Karpas-422 (cell line): ENCODE data around the gene ERG. TPM values are rescaled to one million over a fixed set of nuclear protein-coding genes. Genes with fewer than 3 reads are reported as not detected.

Source experiments
- DNase-seq: peaks from one replicate; pipeline ENCODE4 v3.0.0-alpha.2; 2015
- H2AFZ ChIP-seq: fragments of 200-600 bp; sonication (generic); 2 replicates; pipeline ENCODE4 v1.6.1; 2014; ENCODE audit warnings: antibody characterized with exemption, low read length, mixed read lengths
- H3K27ac ChIP-seq: fragments of 200-600 bp; sonication (generic); 2 replicates; pipeline ENCODE4 v1.5.1; 2014; ENCODE audit warnings: mild to moderate bottlenecking, low read length, moderate library complexity
- H3K27me3 ChIP-seq: fragments of 200-600 bp; sonication (generic); 2 replicates; pipeline ENCODE4 v1.6.1; 2014; ENCODE audit warnings: low read length, mixed read lengths
- H3K36me3 ChIP-seq: fragments of 200-600 bp; sonication (generic); 2 replicates; pipeline ENCODE4 v1.6.1; 2014; ENCODE audit warnings: low read length, mixed read lengths; ENCODE audit not compliant: insufficient read depth
- H3K4me1 ChIP-seq: fragments of 200-600 bp; sonication (generic); 2 replicates; pipeline ENCODE4 v1.6.1; 2014; ENCODE audit warnings: mild to moderate bottlenecking, low read length, mixed read lengths
- H3K4me2 ChIP-seq: fragments of 200-600 bp; sonication (generic); 2 replicates; pipeline ENCODE4 v1.6.1; 2014; ENCODE audit warnings: low read length, low read depth, mild to moderate bottlenecking; ENCODE audit not compliant: poor library complexity, severe bottlenecking
- H3K4me3 ChIP-seq: fragments of 200-600 bp; sonication (generic); 2 replicates; pipeline ENCODE4 v1.5.1; 2014; ENCODE audit warnings: mild to moderate bottlenecking, antibody characterized with exemption, low read length, mixed read lengths
- H3K79me2 ChIP-seq: fragments of 200-600 bp; sonication (generic); 2 replicates; pipeline ENCODE4 v1.6.1; 2014; ENCODE audit warnings: mild to moderate bottlenecking, low read length, mixed read lengths
- H3K9ac ChIP-seq: fragments of 200-600 bp; sonication (generic); 2 replicates; pipeline ENCODE4 v1.6.0; 2014; ENCODE audit warnings: low read length
- H3K9me2 ChIP-seq: fragments of 200-600 bp; sonication (generic), shearing (Covaris generic); replicated peaks from 2 replicates; pipeline ENCODE4 v1.6.0; 2014; ENCODE audit warnings: mild to moderate bottlenecking, low read length, moderate library complexity; ENCODE audit not compliant: insufficient read depth
- H3K9me3 ChIP-seq: fragments of 300-700, 200-600 bp; sonication (generic); 2 replicates; pipeline ENCODE4 v1.6.1; 2014; ENCODE audit warnings: low read length, mixed read lengths
- H4K20me1 ChIP-seq: fragments of 200-600 bp; sonication (generic); 2 replicates; pipeline ENCODE4 v1.6.1; 2014; ENCODE audit warnings: mild to moderate bottlenecking, antibody characterized with exemption, low read length, low read depth; ENCODE audit not compliant: insufficient read depth
- total RNA-seq: library from RNA; depleted of rRNA; stranded (reverse); fragments of >200 nt; shearing (Covaris generic); gene quantifications from 2 replicates; pipeline ENCODE4 v1.2.3, GENCODE V29; 2014; ENCODE audit warnings: low replicate concordance; rRNA removed

ERG gene
- not detected in 2 replicates for total RNA-seq

- H3K9me3 ChIP-seq: no peaks in the 10 kb centered on the region
- H3K4me2 ChIP-seq: no peak within 1 kb of the TSS
- DNase-seq: no peak
- H3K4me1 ChIP-seq: no peaks in the 10 kb centered on the region
- H4K20me1 ChIP-seq: no peaks in the 10 kb centered on the region
- H2AFZ ChIP-seq: no peak within 1 kb of the TSS
- no peak within 1 kb of the TSS for H3K27ac ChIP-seq
- H3K4me3 ChIP-seq: no peak within 1 kb of the TSS
- no peaks in the 10 kb centered on the region for H3K9me2 ChIP-seq
- H3K79me2 ChIP-seq: no peaks in the 10 kb centered on the region
- no peak within 1 kb of the TSS for H3K9ac ChIP-seq
- no peaks in the 10 kb centered on the region for H3K27me3 ChIP-seq
- H3K36me3 ChIP-seq: no peaks in the 10 kb centered on the region
Measured at GRCh38 chr21:38498057-38498833, at the start of gene ERG. Gene ERG, minus strand, starts transcription at chr21:38498477. Its CDS starts 97 bp downstream, at chr21:38498380.

- Histone ChIP-seq H3K9me3 (no peaks in the 10 kb centered on the region), H3K36me3 (no peaks in the 10 kb centered on the region), H3K4me3 (no peak overlapping the region), H3K27me3 (no peaks in the 10 kb centered on the region; the same call in 1 of the 2 replicates), H2AFZ (no peak overlapping the region), H3K9ac (no peak overlapping the region), H3K4me1 (no peaks in the 10 kb centered on the region), H4K20me1 (no peaks in the 10 kb centered on the region), H3K9me2 (no peaks in the 10 kb centered on the region), H3K4me2 (no peak overlapping the region), H3K27ac (no peak overlapping the region), H3K79me2 (no peaks in the 10 kb centered on the region)
- no peak for DNase-seq
Measured at GRCh38 chr21:38544661-38545060, 46.4 kb upstream of the ERG start.

GRCh38 chr21:38542263-38542662, 44.0 kb upstream of the ERG start:
- H3K4me2 ChIP-seq: no peak overlapping the region
- H3K36me3 ChIP-seq: no peaks in the 10 kb centered on the region
- no peaks in the 10 kb centered on the region for H4K20me1 ChIP-seq
- H3K9me2 ChIP-seq: no peaks in the 10 kb centered on the region
- no peak for DNase-seq
- no peaks in the 10 kb centered on the region; the same call in 1 of the 2 replicates for H3K27me3 ChIP-seq
- no peak overlapping the region for H3K27ac ChIP-seq
- H2AFZ ChIP-seq: no peak overlapping the region
- H3K4me3 ChIP-seq: no peak overlapping the region
- H3K4me1 ChIP-seq: no peaks in the 10 kb centered on the region
- no peaks in the 10 kb centered on the region for H3K79me2 ChIP-seq
- no peak overlapping the region for H3K9ac ChIP-seq
- no peaks in the 10 kb centered on the region for H3K9me3 ChIP-seq

GRCh38 chr21:38538353-38538752, 40.1 kb upstream of the ERG start:
- H3K9ac ChIP-seq: no peak overlapping the region
- H3K9me2 ChIP-seq: no peaks in the 10 kb centered on the region
- no peaks in the 10 kb centered on the region for H3K27me3 ChIP-seq
- H3K4me2 ChIP-seq: no peak overlapping the region
- H3K79me2 ChIP-seq: no peaks in the 10 kb centered on the region
- H3K4me1 ChIP-seq: no peaks in the 10 kb centered on the region
- DNase-seq: no peak
- no peak overlapping the region for H3K27ac ChIP-seq
- H3K9me3 ChIP-seq: no peaks in the 10 kb centered on the region
- no peak overlapping the region for H3K4me3 ChIP-seq
- no peak overlapping the region for H2AFZ ChIP-seq
- no peaks in the 10 kb centered on the region for H3K36me3 ChIP-seq
- no peaks in the 10 kb centered on the region for H4K20me1 ChIP-seq

GRCh38 chr21:38534591-38534990, 36.3 kb upstream of the ERG start:
- Histone ChIP-seq H3K9me2 (no peaks in the 10 kb centered on the region), H3K27me3 (no peaks in the 10 kb centered on the region), H3K9ac (no peak overlapping the region), H3K79me2 (no peaks in the 10 kb centered on the region), H3K4me2 (no peak overlapping the region), H3K27ac (no peak overlapping the region), H3K36me3 (no peaks in the 10 kb centered on the region), H2AFZ (no peak overlapping the region), H3K4me1 (no peaks in the 10 kb centered on the region), H4K20me1 (no peaks in the 10 kb centered on the region), H3K4me3 (no peak overlapping the region), H3K9me3 (no peaks in the 10 kb centered on the region)
- no peak for DNase-seq

GRCh38 chr21:38533887-38534286, 35.6 kb upstream of the ERG start:
- Histone ChIP-seq H3K4me3 (no peak overlapping the region), H3K79me2 (no peaks in the 10 kb centered on the region), H3K4me2 (no peak overlapping the region), H3K9ac (no peak overlapping the region), H3K9me2 (no peaks in the 10 kb centered on the region), H3K36me3 (no peaks in the 10 kb centered on the region), H3K4me1 (no peaks in the 10 kb centered on the region), H4K20me1 (no peaks in the 10 kb centered on the region), H2AFZ (no peak overlapping the region), H3K27me3 (no peaks in the 10 kb centered on the region), H3K27ac (no peak overlapping the region), H3K9me3 (no peaks in the 10 kb centered on the region)
- no peak for DNase-seq

GRCh38 chr21:38531591-38531990, 33.3 kb upstream of the ERG start:
- Histone ChIP-seq H3K79me2 (no peaks in the 10 kb centered on the region), H3K27me3 (no peaks in the 10 kb centered on the region), H3K9me3 (no peaks in the 10 kb centered on the region), H3K9me2 (no peaks in the 10 kb centered on the region), H3K4me2 (no peak overlapping the region), H2AFZ (no peak overlapping the region), H3K4me1 (no peaks in the 10 kb centered on the region), H3K4me3 (no peak overlapping the region), H4K20me1 (no peaks in the 10 kb centered on the region), H3K36me3 (no peaks in the 10 kb centered on the region), H3K27ac (no peak overlapping the region), H3K9ac (no peak overlapping the region)
- no peak for DNase-seq

- Histone ChIP-seq H4K20me1 (no peaks in the 10 kb centered on the region), H3K4me2 (no peak overlapping the region), H3K9ac (no peak overlapping the region), H3K27ac (no peak overlapping the region), H2AFZ (no peak overlapping the region), H3K27me3 (no peaks in the 10 kb centered on the region), H3K36me3 (no peaks in the 10 kb centered on the region), H3K4me3 (no peak overlapping the region), H3K9me2 (no peaks in the 10 kb centered on the region), H3K4me1 (no peaks in the 10 kb centered on the region), H3K9me3 (no peaks in the 10 kb centered on the region), H3K79me2 (no peaks in the 10 kb centered on the region)
- DNase-seq: no peak
Measured at GRCh38 chr21:38531039-38531541, 32.8 kb upstream of the ERG start.
